GM18499 (cell line): ENCODE results near the gene AHNAK.
"Not testable (repeated sequence)": the region's sequence is repeated elsewhere in the genome, so short reads cannot be mapped to it uniquely, and the experiment has no call there.

Source experiments
- ATAC-seq: cut with Tn5 transposase; IDR thresholded peaks from one replicate; pipeline ENCODE4 v1.9.1; 2021; ENCODE audit warnings: moderate number of reproducible peaks; ENCODE audit not compliant: insufficient read depth, unreplicated experiment

AHNAK gene

GRCh38 chr11:62501432-62501891, 45.1 kb downstream of the AHNAK start:
- ATAC-seq: no peak

- no peak for ATAC-seq
Measured at GRCh38 chr11:62500650-62501030, 46.0 kb downstream of the AHNAK start.

GRCh38 chr11:62499944-62500649, 46.5 kb downstream of the AHNAK start:
- no peak for ATAC-seq

- ATAC-seq: not testable (repeated sequence)
Measured at GRCh38 chr11:62499311-62499943, 47.2 kb downstream of the AHNAK start.

GRCh38 chr11:62498492-62499286, 47.9 kb downstream of the AHNAK start:
- no peak for ATAC-seq

GRCh38 chr11:62498031-62498430, 48.6 kb downstream of the AHNAK start:
- ATAC-seq: no peak

- no peak for ATAC-seq
Measured at GRCh38 chr11:62497132-62497801, 49.3 kb downstream of the AHNAK start.

- no peak for ATAC-seq
Measured at GRCh38 chr11:62496676-62497075, 49.9 kb downstream of the AHNAK start.

- ATAC-seq: no peak
Measured at GRCh38 chr11:62494246-62494645, 52.4 kb downstream of the AHNAK start.

GRCh38 chr11:62493801-62494200, 52.8 kb downstream of the AHNAK start:
- no peak for ATAC-seq

GRCh38 chr11:62492586-62492985, 54.0 kb downstream of the AHNAK start:
- no peak for ATAC-seq

- no peak for ATAC-seq
Measured at GRCh38 chr11:62491571-62492329, 54.9 kb downstream of the AHNAK start.

GRCh38 chr11:62489204-62489603, 57.4 kb downstream of the AHNAK start:
- ATAC-seq: no peak

GRCh38 chr11:62487738-62488551, 58.7 kb downstream of the AHNAK start:
- no peak for ATAC-seq

GRCh38 chr11:62487136-62487535, 59.5 kb downstream of the AHNAK start:
- no peak for ATAC-seq

GRCh38 chr11:62484352-62484751, 62.3 kb downstream of the AHNAK start:
- ATAC-seq: no peak

GRCh38 chr11:62482753-62483152, 63.9 kb downstream of the AHNAK start:
- no peak for ATAC-seq

GRCh38 chr11:62479631-62480201, 66.9 kb downstream of the AHNAK start:
- ATAC-seq: no peak

GRCh38 chr11:62477927-62478326, 68.7 kb downstream of the AHNAK start:
- ATAC-seq: no peak
